PC-3 (cell line): ENCODE data around the gene FBXL7. TPM values are rescaled to one million over a fixed set of nuclear protein-coding genes. Genes with fewer than 3 reads are reported as not detected.

Experiments used
- ATAC-seq: fragments of 200-7000 bp; cut with Tn5 transposase; 2 replicates; pipeline ENCODE4 v1.9.1; 2020; ENCODE audit warnings: mild to moderate bottlenecking, moderate library complexity
- BruUV-seq: library from RNA; stranded (reverse); fragments of 400-500 nt; replicated peaks from 2 replicates; lab custom pipeline; 2021; lab: Mats Ljungman, UMichigan
- CTCF ChIA-PET: fragments of 300-600 bp; sonication (Branson Sonifier 250); formaldehyde crosslinking; loops from one replicate; lab custom pipeline; 2022; ENCODE audit warnings: antibody characterized with exemption; lab: Charles Lee
- POLR2A ChIA-PET: fragments of 300-600 bp; sonication (Branson Sonifier 250); formaldehyde crosslinking; loops from one replicate; lab custom pipeline; 2022; ENCODE audit warnings: antibody characterized with exemption; ENCODE audit not compliant: unreplicated experiment; lab: Charles Lee
- DNase-seq: peaks from one replicate; pipeline ENCODE4 v3.0.0-alpha.2; 2015
- H2AFZ ChIP-seq: fragments of 300-600 bp; sonication (generic); 2 replicates; pipeline ENCODE4 v1.6.0; 2016; ENCODE audit warnings: antibody characterized with exemption, low read length
- H3F3A ChIP-seq: fragments of 300-600 bp; sonication (generic); one replicate; pipeline ENCODE4 v1.6.0; 2017; ENCODE audit warnings: antibody characterized with exemption, low read length, control low read depth, mild to moderate bottlenecking; ENCODE audit not compliant: unreplicated experiment
- H3K27ac ChIP-seq: fragments of 300-600 bp; sonication (generic); 2 replicates; pipeline ENCODE4 v1.5.1; 2016; ENCODE audit warnings: mild to moderate bottlenecking, low read length
- H3K27me3 ChIP-seq: fragments of 300-600 bp; sonication (generic); 2 replicates; pipeline ENCODE4 v1.6.1; 2016; ENCODE audit warnings: low read length, mixed read lengths
- H3K36me3 ChIP-seq: fragments of 300-600 bp; sonication (generic); 2 replicates; pipeline ENCODE4 v1.6.1; 2016; ENCODE audit warnings: low read depth, mixed run types, low read length, mixed read lengths
- H3K4me1 ChIP-seq: fragments of 300-600 bp; sonication (generic); 2 replicates; pipeline ENCODE4 v1.5.1; 2016; ENCODE audit warnings: low read length; ENCODE audit not compliant: insufficient read depth
- H3K4me2 ChIP-seq: fragments of 300-600 bp; sonication (generic); 2 replicates; pipeline ENCODE4 v1.6.0; 2016; ENCODE audit warnings: low read length
- H3K4me3 ChIP-seq: fragments of 300-600 bp; sonication (generic); 2 replicates; pipeline ENCODE4 v1.5.1; 2016; ENCODE audit warnings: mild to moderate bottlenecking, low read length, mixed read lengths
- H3K79me2 ChIP-seq: fragments of 300-600 bp; sonication (generic); 2 replicates; pipeline ENCODE4 v1.6.1; 2017; ENCODE audit warnings: low read length, mixed read lengths
- H3K9ac ChIP-seq: fragments of 300-600 bp; sonication (generic); 2 replicates; pipeline ENCODE4 v1.6.0; 2016; ENCODE audit warnings: mild to moderate bottlenecking, low read length
- H3K9me2 ChIP-seq: fragments of 300-600 bp; sonication (generic); replicated peaks from 2 replicates; pipeline ENCODE4 v1.6.1; 2016; ENCODE audit warnings: mixed run types, low read length, mixed read lengths
- H3K9me3 ChIP-seq: fragments of 300-600 bp; sonication (generic); 2 replicates; pipeline ENCODE4 v1.6.1; 2016; ENCODE audit warnings: low read length, mixed read lengths
- H4K20me1 ChIP-seq: fragments of 300-600 bp; sonication (generic); 2 replicates; pipeline ENCODE4 v1.6.1; 2016; ENCODE audit warnings: low read length, mixed read lengths
- CTCF ChIP-seq: fragments of 300-600 bp; sonication (generic); conservative IDR thresholded peaks from 2 replicates; pipeline ENCODE4 v1.5.1; 2017; ENCODE audit warnings: antibody characterized with exemption, low read depth, mild to moderate bottlenecking, low read length
- EZH2 ChIP-seq: fragments of 300-600 bp; sonication (generic); IDR thresholded peaks from one replicate; pipeline ENCODE4 v1.6.1; 2017; ENCODE audit warnings: antibody characterized with exemption, mild to moderate bottlenecking, low read length; ENCODE audit not compliant: unreplicated experiment
- EZH2phosphoT487 ChIP-seq: fragments of 300-600 bp; sonication (generic); IDR thresholded peaks from 2 replicates; pipeline ENCODE4 v1.6.1; 2018; ENCODE audit warnings: mild to moderate bottlenecking, antibody characterized with exemption, low read length, borderline replicate concordance
- intact Hi-C: fragments of 100-400 bp; cut with micrococcal nuclease; formaldehyde crosslinking; loops from 2 replicates; pipeline ENCODE4 v1.9.0; 2023
- total RNA-seq: library from RNA; depleted of rRNA; stranded (reverse); fragments of >200 nt; gene quantifications from 2 replicates; pipeline ENCODE4 v1.2.3, GENCODE V29; 2014

Gene FBXL7
- total RNA-seq, 1 experiment from 2014 or later: 0.18 TPM

- no peaks in the 10 kb centered on the region for H3K4me1 ChIP-seq
- BruUV-seq: no TSS peak
- intact Hi-C loops: no loop called here
- no peaks in the 10 kb centered on the region for H3K27me3 ChIP-seq
- ATAC-seq (no peak), DNase-seq (no peak)
- H3K9me2 ChIP-seq: no peaks in the 10 kb centered on the region
- POLR2A ChIA-PET: no interaction called here
- H3F3A ChIP-seq: no peaks in the 10 kb centered on the region
- no peak overlapping the region for H3K4me3 ChIP-seq
- no peaks in the 10 kb centered on the region for H3K36me3 ChIP-seq
- no peak overlapping the region for H3K4me2 ChIP-seq
- no peaks in the 10 kb centered on the region for H4K20me1 ChIP-seq
- TF ChIP-seq CTCF (no peak), EZH2phosphoT487 (no peak), EZH2 (no peak)
- H3K27ac ChIP-seq: no peak overlapping the region
- peaks cover 14% of the 10 kb centered on the region; the same call in 1 of the 2 replicates for H3K9me3 ChIP-seq
- no peak overlapping the region for H2AFZ ChIP-seq
- H3K9ac ChIP-seq: no peak overlapping the region
- CTCF ChIA-PET: no interaction called here
- H3K79me2 ChIP-seq: no peaks in the 10 kb centered on the region
These were observed 187.4 kb downstream of the FBXL7 start for GRCh38 chr5:15687401-15687800.

GRCh38 chr5:15689836-15690235, 189.9 kb downstream of the FBXL7 start:
- H3K36me3 ChIP-seq: no peaks in the 10 kb centered on the region
- H3K9me3 ChIP-seq: peaks cover 5% of the 10 kb centered on the region; the same call in 1 of the 2 replicates
- H3K79me2 ChIP-seq: no peaks in the 10 kb centered on the region
- no peaks in the 10 kb centered on the region for H3F3A ChIP-seq
- TF ChIP-seq EZH2phosphoT487 (no peak), CTCF (no peak), EZH2 (no peak)
- no peak overlapping the region for H3K4me2 ChIP-seq
- ChIA-PET POLR2A (no interaction called here), CTCF (no interaction called here)
- ATAC-seq (no peak), DNase-seq (no peak)
- H3K4me1 ChIP-seq: no peaks in the 10 kb centered on the region
- H3K9ac ChIP-seq: no peak overlapping the region
- no peak overlapping the region for H2AFZ ChIP-seq
- no TSS peak for BruUV-seq
- H3K4me3 ChIP-seq: no peak overlapping the region
- H3K27ac ChIP-seq: no peak overlapping the region
- no peaks in the 10 kb centered on the region for H3K9me2 ChIP-seq
- no peaks in the 10 kb centered on the region for H3K27me3 ChIP-seq
- intact Hi-C loops: no loop called here
- H4K20me1 ChIP-seq: no peaks in the 10 kb centered on the region

- BruUV-seq: no TSS peak
- intact Hi-C loops: no loop called here
- no peak for DNase-seq
These were observed 190.6 kb downstream of the FBXL7 start for GRCh38 chr5:15690611-15691010.

More at GRCh38 chr5:15690611-15691010, 190.6 kb downstream of the FBXL7 start:
- H3F3A ChIP-seq: no peaks in the 10 kb centered on the region
- no peak overlapping the region for H3K4me3 ChIP-seq
- H3K9me2 ChIP-seq: no peaks in the 10 kb centered on the region
- H2AFZ ChIP-seq: no peak overlapping the region
- no peak overlapping the region for H3K9ac ChIP-seq
- CTCF ChIA-PET: no interaction called here
- no peaks in the 10 kb centered on the region for H3K79me2 ChIP-seq
- H4K20me1 ChIP-seq: no peaks in the 10 kb centered on the region
- H3K27me3 ChIP-seq: no peaks in the 10 kb centered on the region
- H3K4me1 ChIP-seq: no peaks in the 10 kb centered on the region
- POLR2A ChIA-PET: no interaction called here
- no peak for TF ChIP-seq EZH2phosphoT487
- TF ChIP-seq EZH2: no peak
- no peak for TF ChIP-seq CTCF
- peaks cover 5% of the 10 kb centered on the region; the same call in 1 of the 2 replicates for H3K9me3 ChIP-seq
- ATAC-seq: no peak
- H3K36me3 ChIP-seq: no peaks in the 10 kb centered on the region
- no peak overlapping the region for H3K27ac ChIP-seq
- H3K4me2 ChIP-seq: no peak overlapping the region
